Mesothelial cell of epicardium (in vitro differentiated cells): Measurements from ENCODE around the gene UGCG. TPM values are rescaled to one million over a fixed set of nuclear protein-coding genes. Genes with fewer than 3 reads are reported as not detected.

Source experiments
- DNase-seq, 2 experiments: peaks; one replicate each; pipeline ENCODE4 v3.0.0; 2021; ENCODE audit warnings: low spot score in 2 of 2; ENCODE audit not compliant: unreplicated experiment in 2 of 2
- H3K27ac Mint-ChIP-seq: 2 replicates; pipeline ENCODE4 v1.8.0; 2021; ENCODE audit warnings: mixed read lengths
- H3K27me3 Mint-ChIP-seq: 2 replicates; pipeline ENCODE4 v1.8.0; 2021; ENCODE audit warnings: low read depth, mixed read lengths
- H3K36me3 Mint-ChIP-seq: 2 replicates; pipeline ENCODE4 v1.8.0; 2021; ENCODE audit warnings: mixed read lengths
- H3K4me1 Mint-ChIP-seq: 2 replicates; pipeline ENCODE4 v1.8.0; 2021; ENCODE audit warnings: mixed read lengths
- H3K4me3 Mint-ChIP-seq: 2 replicates; pipeline ENCODE4 v1.8.0; 2021; ENCODE audit warnings: mild to moderate bottlenecking, moderate library complexity, mixed read lengths
- H3K9me3 Mint-ChIP-seq: 2 replicates; pipeline ENCODE4 v1.8.0; 2021; ENCODE audit warnings: mixed read lengths
- total RNA-seq: library from RNA; stranded (reverse); gene quantifications from 3 replicates; pipeline ENCODE4 v1.2.1, GENCODE V29; 2021
- TF ChIP-seq, protein P1 (sequence below): fragments of 200-600 bp; sonication (generic); IDR thresholded peaks from one replicate; pipeline ENCODE4 v1.5.0; 2021; ENCODE audit warnings: antibody characterized with exemption; ENCODE audit not compliant: unreplicated experiment

Gene UGCG
- total RNA-seq, 1 donor from 2014 or later: 27.0 TPM

DNA sequence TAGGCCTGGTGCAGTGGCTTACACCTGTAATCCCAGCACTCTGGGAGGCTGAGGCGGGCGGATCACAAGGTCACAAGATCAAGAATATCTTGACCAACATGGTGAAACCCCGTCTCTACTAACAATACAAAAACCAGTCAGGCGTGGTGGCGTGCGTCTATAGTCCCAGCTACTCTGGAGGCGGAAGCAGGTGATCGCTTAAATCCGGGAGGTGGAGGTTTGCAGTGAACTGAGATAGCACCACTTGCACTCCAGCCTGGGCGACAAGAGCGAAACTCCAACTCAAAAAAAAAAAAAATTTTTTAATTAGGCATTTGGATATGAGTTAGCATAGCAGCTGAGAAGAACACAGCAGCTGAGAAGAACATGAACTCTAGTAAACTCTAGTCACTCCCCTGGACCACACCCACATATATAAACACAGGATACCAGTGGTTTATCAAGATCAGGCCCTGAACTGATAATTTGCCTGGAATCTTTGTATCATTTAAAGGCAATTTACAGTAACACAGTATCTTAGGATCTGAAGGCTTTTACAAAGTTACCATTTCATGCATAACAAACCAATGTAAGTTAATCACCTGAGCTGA lies 4.6 kb upstream of the UGCG start:
- no peaks in the 10 kb centered on the region for H3K36me3 Mint-ChIP-seq
- no peak overlapping the region for H3K27ac Mint-ChIP-seq
- TF ChIP-seq, protein P1, sequence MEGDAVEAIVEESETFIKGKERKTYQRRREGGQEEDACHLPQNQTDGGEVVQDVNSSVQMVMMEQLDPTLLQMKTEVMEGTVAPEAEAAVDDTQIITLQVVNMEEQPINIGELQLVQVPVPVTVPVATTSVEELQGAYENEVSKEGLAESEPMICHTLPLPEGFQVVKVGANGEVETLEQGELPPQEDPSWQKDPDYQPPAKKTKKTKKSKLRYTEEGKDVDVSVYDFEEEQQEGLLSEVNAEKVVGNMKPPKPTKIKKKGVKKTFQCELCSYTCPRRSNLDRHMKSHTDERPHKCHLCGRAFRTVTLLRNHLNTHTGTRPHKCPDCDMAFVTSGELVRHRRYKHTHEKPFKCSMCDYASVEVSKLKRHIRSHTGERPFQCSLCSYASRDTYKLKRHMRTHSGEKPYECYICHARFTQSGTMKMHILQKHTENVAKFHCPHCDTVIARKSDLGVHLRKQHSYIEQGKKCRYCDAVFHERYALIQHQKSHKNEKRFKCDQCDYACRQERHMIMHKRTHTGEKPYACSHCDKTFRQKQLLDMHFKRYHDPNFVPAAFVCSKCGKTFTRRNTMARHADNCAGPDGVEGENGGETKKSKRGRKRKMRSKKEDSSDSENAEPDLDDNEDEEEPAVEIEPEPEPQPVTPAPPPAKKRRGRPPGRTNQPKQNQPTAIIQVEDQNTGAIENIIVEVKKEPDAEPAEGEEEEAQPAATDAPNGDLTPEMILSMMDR: no peak
- no peak for DNase-seq
- H3K27me3 Mint-ChIP-seq: no peaks in the 10 kb centered on the region
- H3K4me3 Mint-ChIP-seq: no peak overlapping the region
- no peaks in the 10 kb centered on the region for H3K9me3 Mint-ChIP-seq
- peaks cover 2% of the 10 kb centered on the region for H3K4me1 Mint-ChIP-seq

DNA sequence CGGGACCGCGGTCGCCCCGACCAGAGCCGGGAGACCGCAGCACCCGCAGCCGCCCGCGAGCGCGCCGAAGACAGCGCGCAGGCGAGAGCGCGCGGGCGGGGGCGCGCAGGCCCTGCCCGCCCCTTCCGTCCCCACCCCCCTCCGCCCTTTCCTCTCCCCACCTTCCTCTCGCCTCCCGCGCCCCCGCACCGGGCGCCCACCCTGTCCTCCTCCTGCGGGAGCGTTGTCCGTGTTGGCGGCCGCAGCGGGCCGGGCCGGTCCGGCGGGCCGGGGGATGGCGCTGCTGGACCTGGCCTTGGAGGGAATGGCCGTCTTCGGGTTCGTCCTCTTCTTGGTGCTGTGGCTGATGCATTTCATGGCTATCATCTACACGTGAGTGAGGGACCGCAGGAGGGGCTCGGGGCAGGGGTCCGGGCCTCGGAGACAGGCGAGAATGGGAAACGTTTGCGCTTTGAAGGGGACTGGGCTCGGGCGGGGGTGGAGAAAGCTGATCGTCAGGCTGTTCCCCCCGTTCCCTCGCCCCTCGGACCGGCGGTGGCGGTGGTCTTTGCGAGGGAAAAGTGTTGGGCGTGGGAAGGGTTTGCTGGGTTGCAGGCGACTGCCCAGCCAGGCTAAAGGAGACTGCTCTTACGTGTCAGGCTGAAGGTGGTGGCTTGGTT lies 457 bp downstream of the UGCG start:
- H3K27me3 Mint-ChIP-seq: no peaks in the 10 kb centered on the region
- TF ChIP-seq, protein P1: no peak
- DNase-seq: peak in 1 of 2 experiments; percentile 56
- H3K4me1 Mint-ChIP-seq: peaks cover 6% of the 10 kb centered on the region
- H3K9me3 Mint-ChIP-seq: no peaks in the 10 kb centered on the region
- H3K36me3 Mint-ChIP-seq: no peaks in the 10 kb centered on the region
- no peak overlapping the region for H3K4me3 Mint-ChIP-seq
- no peak overlapping the region for H3K27ac Mint-ChIP-seq

DNA sequence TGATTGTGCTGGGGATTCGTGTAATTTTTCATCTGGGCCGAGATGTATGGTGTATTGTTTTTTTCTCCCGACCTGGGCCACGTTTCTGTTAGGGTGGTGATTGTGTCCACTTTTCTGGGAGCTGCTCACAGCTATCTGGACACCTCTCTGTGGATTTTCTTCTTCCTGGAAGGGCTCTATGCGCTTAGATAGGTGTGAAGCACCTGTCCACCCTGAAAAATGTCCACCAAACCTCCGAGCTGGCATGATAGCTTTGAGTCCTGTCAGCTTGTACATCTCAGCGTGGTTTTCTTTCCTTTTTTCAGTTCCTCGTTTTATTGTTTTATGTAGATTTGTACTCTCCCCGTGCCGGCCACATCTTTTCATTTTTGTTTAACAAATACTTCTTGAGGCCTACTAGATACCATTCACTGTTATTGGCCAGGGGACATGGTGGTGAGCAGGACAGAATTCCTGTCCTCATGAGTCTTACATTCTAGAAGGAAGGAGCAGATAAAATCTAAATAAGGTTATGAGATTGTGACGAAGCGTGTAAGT lies 1.1 kb downstream of the UGCG start:
- no peak for DNase-seq
- no peaks in the 10 kb centered on the region for H3K27me3 Mint-ChIP-seq
- H3K36me3 Mint-ChIP-seq: no peaks in the 10 kb centered on the region
- no peak overlapping the region for H3K27ac Mint-ChIP-seq
- TF ChIP-seq, protein P1: no peak
- no peaks in the 10 kb centered on the region for H3K9me3 Mint-ChIP-seq
- H3K4me1 Mint-ChIP-seq: peaks cover 3% of the 10 kb centered on the region
- H3K4me3 Mint-ChIP-seq: no peak overlapping the region

DNA sequence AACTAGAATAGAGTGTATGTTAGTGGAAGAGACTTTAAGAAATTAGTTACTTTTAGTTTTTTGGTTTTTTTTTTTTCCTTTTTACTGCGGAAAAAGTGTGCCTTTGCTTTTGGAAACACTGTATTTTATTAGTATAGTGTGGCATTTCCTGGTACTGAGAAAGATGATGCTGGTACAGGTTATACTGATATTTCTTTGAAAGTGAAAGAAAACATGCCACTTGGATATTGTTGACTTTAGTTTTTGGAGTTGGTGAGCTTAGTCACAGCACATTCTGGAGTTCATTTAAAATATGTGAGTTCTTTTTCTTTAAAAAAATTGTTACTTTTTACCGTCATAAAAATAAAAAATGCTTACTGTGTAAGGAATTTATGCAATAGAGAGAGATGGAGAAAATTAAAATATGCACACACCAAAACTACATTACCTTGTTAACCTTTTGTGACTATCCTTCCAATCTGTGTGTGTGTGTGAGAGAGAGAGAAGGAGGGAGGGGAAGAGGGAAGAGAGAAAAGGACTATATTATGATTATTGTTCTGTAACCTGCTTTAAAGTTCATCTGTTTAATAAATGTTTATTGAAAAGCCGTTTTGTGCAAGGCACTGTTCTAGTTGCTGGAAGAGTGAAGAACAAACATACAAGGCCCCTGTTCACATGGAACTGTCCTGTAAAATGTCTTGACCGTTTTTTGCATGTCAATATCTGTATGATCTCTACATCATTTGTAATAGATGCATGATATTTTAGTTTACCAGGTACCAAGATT lies 1.9 kb downstream of the UGCG start:
- no peaks in the 10 kb centered on the region for H3K27me3 Mint-ChIP-seq
- H3K4me3 Mint-ChIP-seq: no peak overlapping the region
- no peak overlapping the region for H3K27ac Mint-ChIP-seq
- peaks cover 3% of the 10 kb centered on the region for H3K4me1 Mint-ChIP-seq
- TF ChIP-seq, protein P1: no peak
- no peak for DNase-seq
- H3K9me3 Mint-ChIP-seq: no peaks in the 10 kb centered on the region
- no peaks in the 10 kb centered on the region for H3K36me3 Mint-ChIP-seq

DNA sequence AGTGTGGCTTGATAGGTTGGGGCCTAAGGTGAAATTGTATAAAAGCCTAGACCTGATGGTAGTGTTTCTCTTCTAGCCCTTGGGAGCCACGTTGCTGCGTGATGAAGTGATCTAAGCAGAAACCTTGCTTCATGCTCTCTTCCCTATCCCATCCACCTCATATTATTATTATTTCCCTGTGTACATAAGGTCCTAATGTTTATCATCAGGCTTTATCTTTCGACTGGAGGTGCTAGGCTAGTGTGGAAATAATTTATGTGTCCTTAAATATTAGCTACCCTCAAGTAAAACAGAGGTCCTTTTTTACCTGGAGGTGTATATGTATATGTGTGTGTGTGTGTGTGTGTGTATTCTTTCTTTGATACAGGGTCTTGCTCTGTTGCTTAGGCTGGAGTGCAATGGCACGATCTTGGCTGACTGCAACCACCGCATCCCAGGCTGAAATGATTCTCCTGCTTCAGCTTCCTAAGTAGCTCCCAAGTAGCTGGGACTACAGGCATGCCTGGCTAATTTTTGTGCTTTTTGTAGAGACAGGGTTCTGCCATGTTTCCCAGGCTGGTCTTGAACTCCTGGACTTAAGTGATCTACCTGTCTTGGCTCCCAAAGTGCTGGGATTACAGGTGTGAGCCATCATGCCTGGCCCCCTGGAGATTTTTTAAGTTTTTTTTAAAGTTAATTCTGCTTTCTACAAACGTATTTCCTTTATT lies 3.7 kb downstream of the UGCG start:
- TF ChIP-seq, protein P1: no peak
- Mint-ChIP-seq H3K36me3 (no peaks in the 10 kb centered on the region), H3K4me3 (no peak overlapping the region), H3K9me3 (no peaks in the 10 kb centered on the region), H3K27ac (no peak overlapping the region), H3K27me3 (no peaks in the 10 kb centered on the region), H3K4me1 (peaks cover 16% of the 10 kb centered on the region)
- no peak for DNase-seq
